HCT116 (cell line): ENCODE results near the gene SLCO4A1. TPM values are rescaled to one million over a fixed set of nuclear protein-coding genes. Genes with fewer than 3 reads are reported as not detected.
"Not testable (repeated sequence)": the region's sequence is repeated elsewhere in the genome, so short reads cannot be mapped to it uniquely, and the experiment has no call there.

Experiments
- ATAC-seq: fragments of 200-7000 bp; cut with Tn5 transposase; 2 replicates; pipeline ENCODE4 v1.9.1; 2020; ENCODE audit warnings: mild to moderate bottlenecking, moderate library complexity
- BruUV-seq: library from RNA; stranded (reverse); fragments of 400-500 nt; replicated peaks from 2 replicates; lab custom pipeline; 2021; lab: Mats Ljungman, UMichigan
- CTCF ChIA-PET: fragments of 300-600 bp; sonication (Branson Sonifier 250); formaldehyde crosslinking; loops from one replicate; lab custom pipeline; 2021; ENCODE audit warnings: antibody characterized with exemption; lab: Charles Lee
- POLR2A ChIA-PET: fragments of 300-600, 350-600 bp; sonication (Branson Sonifier 250); formaldehyde crosslinking; loops from one replicate; lab custom pipeline; 2021; ENCODE audit warnings: antibody characterized with exemption; lab: Charles Lee
- RAD21 ChIA-PET, 2 experiments: fragments of 300-600 bp; sonication (Branson Sonifier 250); formaldehyde crosslinking; loops; one replicate each; lab custom pipeline; 2023; ENCODE audit warnings: low total read pairs in 2 of 2; ENCODE audit not compliant: uncharacterized antibody in 2 of 2, unreplicated experiment in 2 of 2, low non-redundant PET in 1 of 2; lab: Charles Lee
- DNase-seq: peaks from one replicate; pipeline ENCODE4 v3.0.0-alpha.2; 2010; ENCODE audit warnings: low read depth, low spot score
- H2AFZ ChIP-seq: fragments of 200-600 bp; shearing (Covaris generic), sonication (generic); 2 replicates; pipeline ENCODE4 v1.6.1; 2017; ENCODE audit warnings: low read depth, mixed run types, mixed read lengths, antibody characterized with exemption, low read length; ENCODE audit not compliant: poor library complexity, severe bottlenecking
- H3K27ac ChIP-seq: 2 replicates; pipeline ENCODE4 v1.5.1; 2012; ENCODE audit warnings: low read depth, low read length
- H3K27me3 ChIP-seq: fragments of 200-600 bp; sonication (generic); 2 replicates; pipeline ENCODE4 v1.6.1; 2016; ENCODE audit warnings: mixed run types, low read length, mixed read lengths; ENCODE audit not compliant: insufficient read depth
- H3K36me3 ChIP-seq, 2 experiments: fragments of 200-500 bp in 1 of 2; fragments of 200-600 bp in 1 of 2; sonication (Bioruptor generic) in 1 of 2; sonication (generic) in 1 of 2; 2 replicates each; pipeline versions ENCODE4 v1.5.1 to v1.6.1; 2014 to 2016; ENCODE audit warnings: low read length in 2 of 2, inconsistent platforms in 1 of 2, mixed read lengths in 1 of 2, mixed run types in 1 of 2; ENCODE audit not compliant: insufficient read depth in 2 of 2, control insufficient read depth in 1 of 2
- H3K4me1 ChIP-seq, 2 experiments: fragments of 200-600 bp in 1 of 2; sonication (generic) in 1 of 2; 2 replicates each; pipeline versions ENCODE4 v1.5.1 to v1.6.1; 2012 to 2017; ENCODE audit warnings: low read length in 2 of 2, inconsistent platforms in 1 of 2, mild to moderate bottlenecking in 1 of 2, mixed read lengths in 1 of 2, mixed run types in 1 of 2, moderate library complexity in 1 of 2; ENCODE audit not compliant: insufficient read depth in 2 of 2, control insufficient read depth in 1 of 2
- H3K4me2 ChIP-seq: fragments of 200-600 bp; sonication (generic); 2 replicates; pipeline ENCODE4 v1.6.1; 2017; ENCODE audit warnings: mixed run types, low read length, mixed read lengths
- H3K4me3 ChIP-seq, 2 experiments: fragments of 200-600 bp in 1 of 2; sonication (generic) in 1 of 2; replicated peaks in 1 of 2; 2 replicates each; pipeline ENCODE4 v1.5.1; 2011 to 2016; ENCODE audit warnings: low read length in 2 of 2, control low read depth in 1 of 2, low read depth in 1 of 2, mild to moderate bottlenecking in 1 of 2, mixed read lengths in 1 of 2, mixed run types in 1 of 2
- H3K79me2 ChIP-seq: fragments of 200-600 bp; sonication (generic); 2 replicates; pipeline ENCODE4 v1.6.1; 2017; ENCODE audit warnings: mild to moderate bottlenecking, mixed run types, low read length, moderate library complexity, mixed read lengths; ENCODE audit not compliant: insufficient read depth
- H3K9ac ChIP-seq: fragments of 200-600 bp; sonication (generic); 2 replicates; pipeline ENCODE4 v1.6.1; 2016; ENCODE audit warnings: low read length, mixed read lengths
- H3K9me2 ChIP-seq: fragments of 200-600 bp; sonication (generic), shearing (Covaris generic); 2 replicates; pipeline ENCODE4 v1.6.1; 2017; ENCODE audit warnings: mixed run types, mild to moderate bottlenecking, moderate library complexity; ENCODE audit not compliant: insufficient read depth
- H3K9me3 ChIP-seq, 2 experiments: fragments of 200-500 bp in 1 of 2; fragments of 200-600 bp in 1 of 2; sonication (Bioruptor generic) in 1 of 2; sonication (generic) in 1 of 2; 2 replicates each; pipeline ENCODE4 v1.6.1; 2014 to 2017; ENCODE audit warnings: low read length in 2 of 2, mixed read lengths in 2 of 2, inconsistent platforms in 1 of 2, low read depth in 1 of 2, mild to moderate bottlenecking in 1 of 2, mixed run types in 1 of 2, moderate library complexity in 1 of 2; ENCODE audit not compliant: control insufficient read depth in 1 of 2, insufficient read depth in 1 of 2
- H4K20me1 ChIP-seq: fragments of 200-600 bp; sonication (generic), shearing (Covaris generic); 2 replicates; pipeline ENCODE4 v1.6.1; 2017; ENCODE audit warnings: mixed run types, mild to moderate bottlenecking, moderate library complexity; ENCODE audit not compliant: insufficient read depth
- CBX3 ChIP-seq: IDR thresholded peaks from 2 replicates; pipeline ENCODE4 v1.6.1; 2012; ENCODE audit warnings: low read depth
- CEBPB ChIP-seq: IDR thresholded peaks from 2 replicates; pipeline ENCODE4 v1.6.1; 2012; ENCODE audit warnings: low read depth
- CTCF ChIP-seq, 3 experiments: fragments of 200-600 bp in 1 of 3; sonication (generic) in 1 of 3; IDR thresholded peaks in 2 of 3; conservative IDR thresholded peaks in 1 of 3; 2 replicates each; pipeline ENCODE4 v1.5.1; 2012 to 2017; ENCODE audit warnings: low read depth in 2 of 3, low read length in 2 of 3, antibody characterized with exemption in 1 of 3, borderline replicate concordance in 1 of 3, control low read depth in 1 of 3, mild to moderate bottlenecking in 1 of 3, mixed read lengths in 1 of 3, mixed run types in 1 of 3, moderate library complexity in 1 of 3; ENCODE audit not compliant: insufficient read depth in 1 of 3
- EGR1 ChIP-seq: IDR thresholded peaks from 2 replicates; pipeline ENCODE4 v1.6.1; 2012; ENCODE audit warnings: low read depth
- ELF1 ChIP-seq: IDR thresholded peaks from 2 replicates; pipeline ENCODE4 v1.6.1; 2012; ENCODE audit warnings: low read depth, borderline replicate concordance
- EZH2 ChIP-seq: fragments of 200-600 bp; sonication (generic); IDR thresholded peaks from 2 replicates; pipeline ENCODE4 v1.6.1; 2017; ENCODE audit warnings: antibody characterized with exemption, mixed run types
- EZH2phosphoT487 ChIP-seq: fragments of 200-600 bp; IDR thresholded peaks from 2 replicates; pipeline ENCODE4 v1.6.1; 2018; ENCODE audit warnings: antibody characterized with exemption, borderline replicate concordance
- JUND ChIP-seq: IDR thresholded peaks from 2 replicates; pipeline ENCODE4 v1.6.1; 2012
- POLR2A ChIP-seq: IDR thresholded peaks from 2 replicates; pipeline ENCODE4 v1.7.0; 2011; ENCODE audit warnings: borderline replicate concordance; ENCODE audit not compliant: insufficient read depth, insufficient read length; ENCODE audit errors: extremely low read depth
- POLR2AphosphoS5 ChIP-seq: IDR thresholded peaks from 2 replicates; pipeline ENCODE4 v1.6.1; 2011; ENCODE audit warnings: mild to moderate bottlenecking, low read depth, low read length, moderate library complexity
- SIN3A ChIP-seq: IDR thresholded peaks from 2 replicates; pipeline ENCODE4 v1.6.1; 2012; ENCODE audit warnings: low read depth
- SP1 ChIP-seq: IDR thresholded peaks from 2 replicates; pipeline ENCODE4 v1.6.1; 2012; ENCODE audit warnings: low read depth
- SRF ChIP-seq: IDR thresholded peaks from 2 replicates; pipeline ENCODE4 v1.6.1; 2012; ENCODE audit warnings: low read depth
- TCF7L2 ChIP-seq: IDR thresholded peaks from 2 replicates; pipeline ENCODE4 v1.7.0; 2011; ENCODE audit warnings: borderline replicate concordance, inconsistent platforms; ENCODE audit not compliant: insufficient read depth, insufficient read length; ENCODE audit errors: extremely low read depth
- YY1 ChIP-seq: IDR thresholded peaks from 2 replicates; pipeline ENCODE4 v1.6.1; 2011; ENCODE audit warnings: low read length, low read depth, moderate library complexity, mild to moderate bottlenecking; ENCODE audit not compliant: insufficient replicate concordance; ENCODE audit errors: extremely low read depth
- ZFX ChIP-seq: fragments of 450-650 bp; IDR thresholded peaks from 2 replicates; pipeline ENCODE4 v1.6.1; 2017
- ZNF274 ChIP-seq: fragments of 200-500 bp; sonication (Bioruptor generic); IDR thresholded peaks from 2 replicates; pipeline ENCODE4 v1.6.1; 2014; ENCODE audit warnings: mild to moderate bottlenecking, low read depth, low read length, inconsistent platforms
- intact Hi-C: fragments of 100-400 bp; cut with micrococcal nuclease; formaldehyde crosslinking; loops from 2 replicates; pipeline ENCODE4 v1.10.0; 2022
- total RNA-seq: library from RNA; stranded (reverse); gene quantifications from one replicate; pipeline ENCODE4 v1.2.1, GENCODE V29; 2021; ENCODE audit not compliant: unreplicated experiment

The SLCO4A1 gene
- total RNA-seq, 1 experiment from 2014 or later: 107 TPM

GRCh38 chr20:62683660-62684322 is 41.5 kb downstream of the SLCO4A1 start:
- H3K9me3 ChIP-seq, intact Hi-C loops, BruUV-seq, H3K79me2 ChIP-seq, H3K4me2 ChIP-seq, H3K36me3 ChIP-seq, CTCF ChIA-PET, ATAC-seq, DNase-seq, H4K20me1 ChIP-seq, H2AFZ ChIP-seq, POLR2A ChIA-PET, H3K9me2 ChIP-seq, H3K27me3 ChIP-seq, H3K27ac ChIP-seq, RAD21 ChIA-PET, H3K9ac ChIP-seq, H3K4me3 ChIP-seq: not testable (repeated sequence)
- peaks cover 5 to 19% of the 10 kb centered on the region in 2 experiments for H3K4me1 ChIP-seq

- ChIA-PET CTCF (interaction anchor here (1.4 kb wide), 1 partner anchor 19 kb away, joined by 3 read pairs; no protein-coding TSS in a partner anchor), POLR2A (no interaction called here), RAD21 (no interaction called here)
- no peak overlapping the region for H3K4me2 ChIP-seq
- H3K9ac ChIP-seq: no peak overlapping the region
- no TSS peak for BruUV-seq
- no peak overlapping the region for H2AFZ ChIP-seq
- H3K9me3 ChIP-seq: peaks cover 0 to 6% of the 10 kb centered on the region in 2 experiments; a peak in 1 of 4 replicates
- H3K9me2 ChIP-seq: no peaks in the 10 kb centered on the region
- H3K36me3 ChIP-seq: no peaks in the 10 kb centered on the region
- ATAC-seq: no peak
- H3K27ac ChIP-seq: no peak overlapping the region
- TF ChIP-seq ELF1 (no peak), EZH2phosphoT487 (no peak), CBX3 (no peak), ZNF274 (no peak), POLR2A (no peak), YY1 (no peak), EZH2 (no peak), CTCF (IDR thresholded peaks at IDR 0.05 in 2 of 3, conservative IDR thresholded peaks at IDR 0.05 in 1 of 3; ENCODE audit: borderline replicate concordance in 1 of 3, insufficient read depth in 1 of 3, low read depth in 2 of 3, low read length in 2 of 3) (no peak), SRF (no peak), EGR1 (no peak), JUND (no peak), ZFX (no peak), TCF7L2 (no peak), CEBPB (no peak), SIN3A (no peak), POLR2AphosphoS5 (no peak), SP1 (no peak)
- DNase-seq: no peak
- no peaks in the 10 kb centered on the region for H3K27me3 ChIP-seq
- H4K20me1 ChIP-seq: no peaks in the 10 kb centered on the region
- no peaks in the 10 kb centered on the region for H3K79me2 ChIP-seq
- H3K4me1 ChIP-seq: peaks cover 6 to 24% of the 10 kb centered on the region in 2 experiments
- H3K4me3 ChIP-seq: no peak overlapping the region
- intact Hi-C loops: no loop called here
Measured at GRCh38 chr20:62684981-62685380, 42.7 kb downstream of the SLCO4A1 start.
